Measurements from ENCODE around the gene OR2G6.
"Not testable (repeated sequence)": the region's sequence is repeated elsewhere in the genome, so short reads cannot be mapped to it uniquely, and the experiment has no call there.

The OR2G6 gene

DNA sequence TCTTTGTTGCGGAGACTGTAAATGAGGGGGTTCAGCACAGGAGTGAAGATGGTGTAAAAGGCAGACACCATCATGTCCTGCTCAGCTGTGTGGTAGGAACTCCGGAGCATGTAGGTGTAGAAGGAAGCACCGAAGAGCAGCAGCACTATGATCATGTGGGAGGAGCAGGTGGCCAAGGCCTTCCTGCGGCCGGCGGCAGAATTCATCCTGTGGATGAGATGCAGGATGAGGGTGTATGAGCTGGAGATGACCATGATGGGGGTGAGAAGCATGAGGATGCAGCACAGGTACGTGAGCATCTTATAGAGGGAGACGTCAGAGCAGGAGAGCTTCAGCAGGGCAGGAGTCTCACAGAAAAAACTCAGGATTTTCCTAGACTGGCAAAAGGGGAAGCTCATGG, 66.0 kb downstream of the OR2G6 start:
- in situ Hi-C loops (cut with MboI; ENCODE audit: low sequenced_read_pairs), result not testable (repeated sequence)

DNA sequence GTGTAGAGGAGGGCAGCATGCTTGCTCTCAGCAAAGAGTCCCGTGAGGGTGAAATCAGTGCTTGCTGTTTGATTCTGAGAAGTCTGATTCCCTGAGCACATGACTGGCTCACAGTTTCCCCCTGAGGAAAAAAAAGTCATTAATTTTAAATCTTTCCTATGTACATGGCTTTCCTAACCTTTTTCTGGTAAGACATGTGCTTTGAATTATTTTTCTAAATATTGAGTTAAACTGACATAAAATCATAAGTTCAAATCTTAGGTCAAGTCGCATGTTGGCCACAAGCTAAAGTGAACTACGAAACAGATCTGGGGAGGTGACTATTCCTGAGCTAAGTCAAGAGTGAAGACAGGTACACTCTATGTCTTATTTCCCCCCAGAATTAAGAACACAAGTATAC, 66.8 kb downstream of the OR2G6 start, which contains the start of gene OR2T34:
Gene OR2T34, minus strand, starts transcription at position 101 of the 400 bp plus-strand sequence. Its CDS starts 0 bp downstream, at position 101.
- in situ Hi-C loops (cut with MboI; ENCODE audit: low sequenced_read_pairs), result not testable (repeated sequence)

DNA sequence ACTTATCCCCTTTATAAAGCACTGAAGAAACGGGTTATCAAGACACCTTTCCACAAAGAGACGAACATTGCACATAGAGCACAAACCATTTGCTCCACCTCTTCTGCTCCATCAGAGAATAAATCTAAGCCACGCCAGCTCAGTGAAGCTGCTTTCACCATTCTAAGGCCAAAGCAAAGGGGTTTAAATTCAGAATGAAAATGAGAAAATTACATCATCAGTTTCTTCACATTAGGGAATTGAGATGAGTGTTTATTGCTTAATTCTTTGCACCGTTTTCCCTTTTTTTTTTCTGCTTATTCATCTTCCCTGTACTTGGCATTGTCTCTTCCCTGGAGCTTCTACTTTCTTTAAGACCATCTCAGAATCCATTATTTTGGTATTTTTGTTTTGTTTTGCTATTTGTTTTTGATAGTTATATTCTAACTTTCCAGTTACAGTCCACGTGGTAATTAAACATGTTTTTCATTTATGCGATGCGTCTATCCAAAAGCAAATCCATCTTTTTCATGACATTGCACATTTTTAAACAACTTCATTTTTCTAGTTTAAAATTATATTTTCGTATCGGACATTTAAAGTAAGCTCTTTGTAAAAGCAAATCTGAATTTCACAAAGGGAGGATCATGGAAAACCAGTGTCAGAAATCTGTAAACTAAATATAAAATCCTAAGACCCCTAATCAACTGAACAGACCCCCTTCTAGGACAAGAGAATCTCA, 68.5 kb downstream of the OR2G6 start:
- in situ Hi-C loops (cut with MboI; ENCODE audit: low sequenced_read_pairs), result no loop called here
